Subcutaneous preadipocyte (primary cell): ENCODE measurements around the gene TMEM51. TPM values are rescaled to one million over a fixed set of nuclear protein-coding genes. Genes with fewer than 3 reads are reported as not detected.

Experiments
- total RNA-seq: library from RNA; depleted of rRNA; stranded (reverse); fragments of >200 nt; gene quantifications from 2 replicates; pipeline ENCODE4 v1.2.3, GENCODE V29; 2012

The TMEM51 gene, protein sequence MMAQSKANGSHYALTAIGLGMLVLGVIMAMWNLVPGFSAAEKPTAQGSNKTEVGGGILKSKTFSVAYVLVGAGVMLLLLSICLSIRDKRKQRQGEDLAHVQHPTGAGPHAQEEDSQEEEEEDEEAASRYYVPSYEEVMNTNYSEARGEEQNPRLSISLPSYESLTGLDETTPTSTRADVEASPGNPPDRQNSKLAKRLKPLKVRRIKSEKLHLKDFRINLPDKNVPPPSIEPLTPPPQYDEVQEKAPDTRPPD
- 1.5 and 2.5 TPM in 2 replicates for total RNA-seq

DNA sequence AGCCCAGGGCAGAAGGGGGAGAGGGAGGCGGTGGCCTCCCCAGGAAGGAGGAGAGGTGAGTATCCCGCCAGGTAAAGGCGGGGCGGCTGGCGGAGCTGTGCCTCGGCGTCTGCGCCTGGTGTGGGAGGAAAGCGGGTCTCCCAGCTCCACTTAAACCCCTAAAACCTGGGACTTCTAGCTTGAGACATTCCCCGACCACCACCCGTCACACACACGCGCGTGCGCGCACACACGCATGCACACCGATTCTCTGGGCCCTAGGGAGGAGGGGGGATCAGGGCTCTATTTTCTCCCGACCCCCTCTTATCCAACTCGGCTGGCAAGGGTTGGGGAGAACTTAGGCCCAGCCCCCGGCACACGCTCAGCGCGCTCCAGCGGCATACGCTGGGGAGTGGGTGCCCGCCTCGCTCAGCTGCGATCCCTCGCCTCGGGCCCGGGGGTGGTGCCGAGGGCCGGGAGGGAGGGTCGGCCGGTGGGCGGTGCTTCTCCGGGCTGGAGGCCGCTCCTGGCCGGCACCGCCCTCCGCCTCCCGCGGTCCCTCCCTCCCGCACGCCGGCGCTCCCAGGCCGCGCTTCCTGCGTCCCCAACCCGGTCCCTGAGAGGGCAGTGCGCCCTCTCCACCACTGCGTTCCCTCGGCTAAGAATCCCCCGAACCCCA lies at the start of gene TMEM51:
TMEM51 (plus strand) TSS at position 564 of the 658 bp plus-strand sequence. CDS start 61,341 bp downstream, outside the sequence.

DNA sequence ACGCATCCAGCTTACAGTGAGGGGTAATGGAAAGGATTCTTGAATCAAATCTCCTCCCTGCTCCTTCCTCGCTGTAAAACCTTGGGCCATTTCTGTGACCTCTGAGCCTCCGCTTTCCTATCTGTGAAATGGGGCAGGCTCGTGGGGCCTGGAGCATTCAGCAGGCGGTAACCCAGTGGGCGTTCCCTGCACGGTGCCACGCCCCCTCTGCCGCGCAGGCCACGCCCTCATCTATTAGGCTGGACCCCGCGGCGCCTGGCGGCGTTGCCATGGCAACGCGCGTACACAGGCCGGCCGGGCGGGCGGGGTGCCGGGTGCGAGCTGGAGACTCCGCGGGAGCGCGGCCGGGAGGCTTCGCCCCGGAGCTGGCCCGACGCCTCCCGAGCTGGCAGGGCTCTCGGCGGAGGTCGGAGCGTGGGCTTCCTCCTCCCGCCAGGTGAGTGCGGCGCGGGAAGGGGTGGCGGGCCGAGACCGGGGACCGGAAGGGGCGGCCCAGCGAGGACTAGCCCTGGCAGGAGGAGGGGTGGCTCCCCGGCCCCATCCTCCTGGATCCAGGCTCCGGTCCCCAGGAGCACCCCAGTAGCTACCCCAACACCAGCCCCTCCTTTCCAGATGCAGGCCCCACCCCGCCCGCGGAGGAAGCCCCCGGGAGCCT lies 93.5 kb downstream of the TMEM51 start, which contains the start of gene FHAD1:
FHAD1 (plus strand) TSS at position 264 of the 655 bp plus-strand sequence. CDS start 4,562 bp downstream, outside the sequence.

Other genes with a start within 250 kb of the TMEM51 start
- gene FHAD1, start 93.5 kb downstream of the TMEM51 start, total RNA-seq, result 0.73 and 0.78 TPM in 2 replicates